Astrocyte (in vitro differentiated cells and primary cell): Measurements from ENCODE around the gene OCA2. TPM values are rescaled to one million over a fixed set of nuclear protein-coding genes. Genes with fewer than 3 reads are reported as not detected.

ENCODE experiments used
- DNase-seq: peaks from one replicate; pipeline ENCODE4 v3.0.0-alpha.2; 2010; ENCODE audit warnings: low read depth
- FAIRE-seq: peaks from 2 replicates; lab custom pipeline; 2011; peaks lifted over from hg19 to GRCh38; lab: Jason Lieb, UNC
- H2AFZ ChIP-seq: 2 replicates; pipeline ENCODE4 v1.6.0; 2012; ENCODE audit warnings: low read depth, low read length, inconsistent platforms
- H3K27ac ChIP-seq: 2 replicates; pipeline ENCODE4 v1.5.1; 2011; ENCODE audit warnings: low read depth, low read length, inconsistent platforms
- H3K27me3 ChIP-seq: 2 replicates; pipeline ENCODE4 v1.6.0; 2011; ENCODE audit warnings: low read length, inconsistent platforms; ENCODE audit not compliant: insufficient read depth
- H3K36me3 ChIP-seq: 2 replicates; pipeline ENCODE4 v1.5.1; 2011; ENCODE audit warnings: low read length, inconsistent platforms; ENCODE audit not compliant: insufficient read depth
- H3K4me1 ChIP-seq: 2 replicates; pipeline ENCODE4 v1.5.1; 2011; ENCODE audit warnings: low read length, inconsistent platforms; ENCODE audit not compliant: insufficient read depth
- H3K4me2 ChIP-seq: 2 replicates; pipeline ENCODE4 v1.6.0; 2012; ENCODE audit warnings: low read length, inconsistent platforms
- H3K4me3 ChIP-seq: 2 replicates; pipeline ENCODE4 v1.5.1; 2011; ENCODE audit warnings: low read depth, mild to moderate bottlenecking, low read length, inconsistent platforms; ENCODE audit not compliant: insufficient read depth
- H3K79me2 ChIP-seq: 2 replicates; pipeline ENCODE4 v1.6.0; 2012; ENCODE audit warnings: mild to moderate bottlenecking, low read length, inconsistent platforms; ENCODE audit not compliant: insufficient read depth
- H3K9ac ChIP-seq: 2 replicates; pipeline ENCODE4 v1.6.0; 2012; ENCODE audit warnings: mild to moderate bottlenecking, low read length, inconsistent platforms
- H3K9me3 ChIP-seq: 2 replicates; pipeline ENCODE4 v1.5.1; 2012; ENCODE audit warnings: low read depth, mild to moderate bottlenecking, low read length, inconsistent platforms; ENCODE audit not compliant: insufficient read depth
- H4K20me1 ChIP-seq: 2 replicates; pipeline ENCODE4 v1.6.0; 2012; ENCODE audit warnings: low read length, inconsistent platforms; ENCODE audit not compliant: insufficient read depth
- H3K27ac Mint-ChIP-seq: one replicate; pipeline ENCODE4 v1.8.0; 2021; ENCODE audit warnings: mild to moderate bottlenecking, mixed read lengths; ENCODE audit not compliant: unreplicated experiment
- H3K27me3 Mint-ChIP-seq: one replicate; pipeline ENCODE4 v1.8.0; 2021; ENCODE audit warnings: low read depth, mixed read lengths; ENCODE audit not compliant: unreplicated experiment
- H3K36me3 Mint-ChIP-seq: one replicate; pipeline ENCODE4 v1.8.0; 2021; ENCODE audit warnings: low read depth, mixed read lengths; ENCODE audit not compliant: unreplicated experiment
- H3K4me1 Mint-ChIP-seq: one replicate; pipeline ENCODE4 v1.8.0; 2021; ENCODE audit warnings: low read depth, mixed read lengths; ENCODE audit not compliant: unreplicated experiment
- H3K4me3 Mint-ChIP-seq: one replicate; pipeline ENCODE4 v1.8.0; 2021; ENCODE audit warnings: mild to moderate bottlenecking, moderate library complexity, mixed read lengths; ENCODE audit not compliant: unreplicated experiment
- H3K9me3 Mint-ChIP-seq: one replicate; pipeline ENCODE4 v1.8.0; 2021; ENCODE audit warnings: mild to moderate bottlenecking, mixed read lengths; ENCODE audit not compliant: unreplicated experiment
- EZH2 ChIP-seq: IDR thresholded peaks from 2 replicates; pipeline ENCODE4 v1.6.1; 2012; ENCODE audit warnings: mild to moderate bottlenecking, low read length, inconsistent platforms; ENCODE audit not compliant: insufficient read depth
- total RNA-seq: library from RNA; stranded (reverse); gene quantifications from 2 replicates; pipeline ENCODE4 v1.2.1, GENCODE V29; 2021
- TF ChIP-seq, protein P1 (sequence below): IDR thresholded peaks from 2 replicates; pipeline ENCODE4 v1.5.1; 2011; ENCODE audit warnings: low read depth, mild to moderate bottlenecking, inconsistent platforms, low read length, moderate library complexity; ENCODE audit not compliant: insufficient read depth

OCA2 gene
- total RNA-seq, 1 donor from 2014 or later = 2.9 TPM

DNA sequence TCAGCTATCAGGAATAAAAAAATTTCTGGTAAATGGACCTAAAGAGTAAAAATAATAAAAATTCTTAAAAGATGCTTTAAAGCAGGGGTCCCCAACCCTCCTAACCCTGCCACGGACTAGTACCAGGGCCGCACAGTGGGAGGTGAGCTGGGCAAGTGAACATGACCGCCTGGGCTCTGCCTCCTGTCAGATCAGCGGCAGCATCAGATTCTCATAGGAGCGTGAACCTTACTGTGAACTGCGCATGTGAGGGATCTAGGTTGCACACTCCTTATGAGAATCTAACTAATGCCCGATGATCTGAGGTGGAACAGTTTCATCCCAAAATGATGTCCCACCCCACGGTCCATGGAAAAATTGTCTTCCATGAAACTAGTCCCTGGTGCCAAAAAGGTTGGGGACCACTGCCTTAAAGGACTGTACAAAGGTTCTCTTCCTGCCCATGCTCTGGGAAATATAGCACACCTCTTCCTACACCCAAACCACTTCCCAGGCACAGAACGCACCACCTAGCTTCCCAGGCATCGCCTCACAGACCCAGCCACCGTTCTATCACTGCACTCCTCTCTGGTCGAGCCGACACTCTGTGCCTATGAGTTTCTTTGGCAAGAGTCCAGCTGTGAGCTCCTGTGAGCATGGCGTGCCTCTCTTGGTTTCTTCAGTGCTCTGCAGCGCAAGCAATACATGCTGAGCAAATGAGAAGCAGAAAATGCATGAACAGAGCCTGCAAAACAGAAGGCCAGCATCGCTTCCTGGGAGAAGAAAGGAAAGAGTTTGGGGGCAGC, 104.9 kb downstream of the OCA2 start:
- Mint-ChIP-seq H3K27me3 (no peaks in the 10 kb centered on the region), H3K4me3 (no peak overlapping the region), H3K36me3 (no peaks in the 10 kb centered on the region), H3K27ac (no peak overlapping the region), H3K4me1 (no peaks in the 10 kb centered on the region), H3K9me3 (no peaks in the 10 kb centered on the region)
- no peak overlapping the region for H3K4me3 ChIP-seq
- H3K27ac ChIP-seq = no peak overlapping the region
- no peaks in the 10 kb centered on the region for H3K9me3 ChIP-seq
- DNase-seq = no peak
- H4K20me1 ChIP-seq = no peaks in the 10 kb centered on the region
- no peaks in the 10 kb centered on the region for H3K4me1 ChIP-seq
- H3K9ac ChIP-seq = no peak overlapping the region
- no peaks in the 10 kb centered on the region for H3K79me2 ChIP-seq
- no peak for FAIRE-seq
- H3K36me3 ChIP-seq = no peaks in the 10 kb centered on the region
- TF ChIP-seq, protein P1, sequence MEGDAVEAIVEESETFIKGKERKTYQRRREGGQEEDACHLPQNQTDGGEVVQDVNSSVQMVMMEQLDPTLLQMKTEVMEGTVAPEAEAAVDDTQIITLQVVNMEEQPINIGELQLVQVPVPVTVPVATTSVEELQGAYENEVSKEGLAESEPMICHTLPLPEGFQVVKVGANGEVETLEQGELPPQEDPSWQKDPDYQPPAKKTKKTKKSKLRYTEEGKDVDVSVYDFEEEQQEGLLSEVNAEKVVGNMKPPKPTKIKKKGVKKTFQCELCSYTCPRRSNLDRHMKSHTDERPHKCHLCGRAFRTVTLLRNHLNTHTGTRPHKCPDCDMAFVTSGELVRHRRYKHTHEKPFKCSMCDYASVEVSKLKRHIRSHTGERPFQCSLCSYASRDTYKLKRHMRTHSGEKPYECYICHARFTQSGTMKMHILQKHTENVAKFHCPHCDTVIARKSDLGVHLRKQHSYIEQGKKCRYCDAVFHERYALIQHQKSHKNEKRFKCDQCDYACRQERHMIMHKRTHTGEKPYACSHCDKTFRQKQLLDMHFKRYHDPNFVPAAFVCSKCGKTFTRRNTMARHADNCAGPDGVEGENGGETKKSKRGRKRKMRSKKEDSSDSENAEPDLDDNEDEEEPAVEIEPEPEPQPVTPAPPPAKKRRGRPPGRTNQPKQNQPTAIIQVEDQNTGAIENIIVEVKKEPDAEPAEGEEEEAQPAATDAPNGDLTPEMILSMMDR = no peak
- no peak for TF ChIP-seq EZH2
- peak overlapping the region; percentile 34 for H2AFZ ChIP-seq
- H3K27me3 ChIP-seq = no peaks in the 10 kb centered on the region
- H3K4me2 ChIP-seq = no peak overlapping the region

DNA sequence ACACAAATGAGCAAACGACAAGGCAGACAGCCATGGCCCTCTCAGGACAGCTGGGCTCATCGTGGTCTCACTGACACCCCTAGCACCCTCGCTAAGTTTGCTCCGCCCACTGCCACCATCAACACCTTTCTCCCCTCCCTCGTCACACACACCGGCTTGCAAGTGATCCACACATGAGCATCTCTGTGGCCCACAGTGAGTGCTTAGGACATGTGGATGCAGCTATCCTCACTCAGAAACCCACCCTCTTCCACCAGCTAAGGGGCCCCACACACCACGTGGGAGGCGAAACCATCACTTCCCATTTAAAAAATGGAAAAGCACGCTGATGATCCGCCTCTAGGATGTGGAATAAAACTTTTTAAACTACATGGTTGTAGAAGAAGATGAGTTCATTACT, 105.6 kb downstream of the OCA2 start:
- H3K4me2 ChIP-seq = no peak overlapping the region
- no peaks in the 10 kb centered on the region for H3K36me3 ChIP-seq
- no peaks in the 10 kb centered on the region for H3K4me1 ChIP-seq
- DNase-seq (no peak), FAIRE-seq (no peak)
- no peak overlapping the region for H2AFZ ChIP-seq
- no peak for TF ChIP-seq EZH2
- TF ChIP-seq, protein P1 = no peak
- H3K9me3 ChIP-seq = no peaks in the 10 kb centered on the region
- no peaks in the 10 kb centered on the region for H3K9me3 Mint-ChIP-seq
- H3K79me2 ChIP-seq = no peaks in the 10 kb centered on the region
- no peaks in the 10 kb centered on the region for H4K20me1 ChIP-seq
- no peak overlapping the region for H3K4me3 ChIP-seq
- no peaks in the 10 kb centered on the region for H3K36me3 Mint-ChIP-seq
- H3K9ac ChIP-seq = no peak overlapping the region
- no peaks in the 10 kb centered on the region for H3K4me1 Mint-ChIP-seq
- H3K27me3 ChIP-seq = no peaks in the 10 kb centered on the region
- no peaks in the 10 kb centered on the region for H3K27me3 Mint-ChIP-seq
- no peak overlapping the region for H3K27ac ChIP-seq
- H3K27ac Mint-ChIP-seq = no peak overlapping the region
- H3K4me3 Mint-ChIP-seq = no peak overlapping the region
